ENCODE results near the gene SCAMP1. TPM values are rescaled to one million over a fixed set of nuclear protein-coding genes. Genes with fewer than 3 reads are reported as not detected.
"Not testable (repeated sequence)": the region's sequence is repeated elsewhere in the genome, so short reads cannot be mapped to it uniquely, and the experiment has no call there.

Gene SCAMP1
- polyA plus RNA-seq, 4 donors = 42.9 to 57.4 (median 48.2) TPM

GRCh38 chr5:78419396-78419795, 59.0 kb downstream of the SCAMP1 start:
- DNase-seq (ENCODE audit: low read depth in 4 of 4, low spot score in 2 of 4) = no peak

GRCh38 chr5:78420548-78420947, 60.1 kb downstream of the SCAMP1 start:
- no peak for DNase-seq (ENCODE audit: low read depth in 4 of 4, low spot score in 2 of 4)

GRCh38 chr5:78424665-78425064, 64.2 kb downstream of the SCAMP1 start:
- DNase-seq (ENCODE audit: low read depth in 4 of 4, low spot score in 2 of 4) = no peak

GRCh38 chr5:78429332-78429980, 69.0 kb downstream of the SCAMP1 start:
- DNase-seq (ENCODE audit: low read depth in 4 of 4, low spot score in 2 of 4) = no peak

- DNase-seq (ENCODE audit: low read depth in 4 of 4, low spot score in 2 of 4) = no peak
Observed at GRCh38 chr5:78430866-78431265, 70.4 kb downstream of the SCAMP1 start.

GRCh38 chr5:78433972-78434371, 73.6 kb downstream of the SCAMP1 start:
- no peak for DNase-seq (ENCODE audit: low read depth in 4 of 4, low spot score in 2 of 4)

GRCh38 chr5:78447775-78448424, 87.5 kb downstream of the SCAMP1 start:
- no peak for DNase-seq (ENCODE audit: low read depth in 4 of 4, low spot score in 2 of 4)

- no peak for DNase-seq (ENCODE audit: low read depth in 4 of 4, low spot score in 2 of 4)
Observed at GRCh38 chr5:78449103-78449502, 88.7 kb downstream of the SCAMP1 start.

- DNase-seq (ENCODE audit: low read depth in 4 of 4, low spot score in 2 of 4) = not testable (repeated sequence)
Observed at GRCh38 chr5:78457507-78457906, 97.1 kb downstream of the SCAMP1 start.

- DNase-seq (ENCODE audit: low read depth in 4 of 4, low spot score in 2 of 4) = no peak
Observed at GRCh38 chr5:78458843-78459242, 98.4 kb downstream of the SCAMP1 start.

GRCh38 chr5:78467140-78467539, 106.7 kb downstream of the SCAMP1 start:
- no peak for DNase-seq (ENCODE audit: low read depth in 4 of 4, low spot score in 2 of 4)

- DNase-seq (ENCODE audit: low read depth in 4 of 4, low spot score in 2 of 4) = peak in 2 of 4 donors; percentile 9 to 29
Observed at GRCh38 chr5:78467752-78468357, 107.4 kb downstream of the SCAMP1 start.

- no peak for DNase-seq (ENCODE audit: low read depth in 4 of 4, low spot score in 2 of 4)
Observed at GRCh38 chr5:78471896-78472295, 111.5 kb downstream of the SCAMP1 start.

GRCh38 chr5:78472469-78473106, 112.2 kb downstream of the SCAMP1 start:
- no peak for DNase-seq (ENCODE audit: low read depth in 4 of 4, low spot score in 2 of 4)

- DNase-seq (ENCODE audit: low read depth in 4 of 4, low spot score in 2 of 4) = no peak
Observed at GRCh38 chr5:78473751-78474150, 113.3 kb downstream of the SCAMP1 start.

- DNase-seq (ENCODE audit: low read depth in 4 of 4, low spot score in 2 of 4) = no peak
Observed at GRCh38 chr5:78475370-78475769, 115.0 kb downstream of the SCAMP1 start.

- no peak for DNase-seq (ENCODE audit: low read depth in 4 of 4, low spot score in 2 of 4)
Observed at GRCh38 chr5:78476795-78477194, 116.4 kb downstream of the SCAMP1 start.

GRCh38 chr5:78482948-78483347, 122.5 kb downstream of the SCAMP1 start:
- DNase-seq (ENCODE audit: low read depth in 4 of 4, low spot score in 2 of 4) = no peak

GRCh38 chr5:78483809-78484521, 123.5 kb downstream of the SCAMP1 start:
- no peak for DNase-seq (ENCODE audit: low read depth in 4 of 4, low spot score in 2 of 4)

- DNase-seq (ENCODE audit: low read depth in 4 of 4, low spot score in 2 of 4) = no peak
Observed at GRCh38 chr5:78486218-78486617, 125.8 kb downstream of the SCAMP1 start.

GRCh38 chr5:78487846-78488245, 127.4 kb downstream of the SCAMP1 start:
- no peak for DNase-seq (ENCODE audit: low read depth in 4 of 4, low spot score in 2 of 4)

Data from left renal cortex interstitium (tissue), 4 donors.